ENCODE data around the gene CAPN2.

The CAPN2 gene

DNA sequence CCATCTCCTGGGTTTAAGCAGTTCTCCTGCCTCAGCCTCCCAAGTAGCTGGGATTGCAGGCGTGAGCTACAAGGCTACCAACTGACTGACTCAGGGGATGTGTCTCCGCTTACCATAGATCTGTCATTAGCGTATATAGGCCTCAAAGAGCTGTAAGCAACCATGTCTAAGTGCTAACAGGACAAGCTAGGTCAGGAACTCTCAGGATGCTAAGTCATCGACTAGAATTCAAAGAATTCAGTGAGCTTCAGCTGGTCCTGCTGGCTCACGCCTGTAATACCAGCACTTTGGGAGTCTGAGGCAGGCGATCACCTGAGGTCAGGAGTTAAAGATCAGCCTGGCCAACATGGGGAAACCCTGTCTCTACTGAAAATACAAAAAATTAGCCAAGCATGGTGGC, 29.5 kb downstream of the CAPN2 start:
- ChIA-PET CTCF (interaction anchor here (1.0 to 9.8 kb wide), 6 partner anchors 9 to 46 kb away, joined by 3 to 68 read pairs (median 3); no protein-coding TSS in a partner anchor), POLR2A (no interaction called here)
- DNase-seq (ENCODE audit: extremely low spot score): no peak
- TF ChIP-seq, protein P1, sequence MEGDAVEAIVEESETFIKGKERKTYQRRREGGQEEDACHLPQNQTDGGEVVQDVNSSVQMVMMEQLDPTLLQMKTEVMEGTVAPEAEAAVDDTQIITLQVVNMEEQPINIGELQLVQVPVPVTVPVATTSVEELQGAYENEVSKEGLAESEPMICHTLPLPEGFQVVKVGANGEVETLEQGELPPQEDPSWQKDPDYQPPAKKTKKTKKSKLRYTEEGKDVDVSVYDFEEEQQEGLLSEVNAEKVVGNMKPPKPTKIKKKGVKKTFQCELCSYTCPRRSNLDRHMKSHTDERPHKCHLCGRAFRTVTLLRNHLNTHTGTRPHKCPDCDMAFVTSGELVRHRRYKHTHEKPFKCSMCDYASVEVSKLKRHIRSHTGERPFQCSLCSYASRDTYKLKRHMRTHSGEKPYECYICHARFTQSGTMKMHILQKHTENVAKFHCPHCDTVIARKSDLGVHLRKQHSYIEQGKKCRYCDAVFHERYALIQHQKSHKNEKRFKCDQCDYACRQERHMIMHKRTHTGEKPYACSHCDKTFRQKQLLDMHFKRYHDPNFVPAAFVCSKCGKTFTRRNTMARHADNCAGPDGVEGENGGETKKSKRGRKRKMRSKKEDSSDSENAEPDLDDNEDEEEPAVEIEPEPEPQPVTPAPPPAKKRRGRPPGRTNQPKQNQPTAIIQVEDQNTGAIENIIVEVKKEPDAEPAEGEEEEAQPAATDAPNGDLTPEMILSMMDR (IDR thresholded peaks at IDR 0.05; ENCODE audit: control extremely low read depth, extremely low read depth, low read depth, missing control alignments): no peak

DNA sequence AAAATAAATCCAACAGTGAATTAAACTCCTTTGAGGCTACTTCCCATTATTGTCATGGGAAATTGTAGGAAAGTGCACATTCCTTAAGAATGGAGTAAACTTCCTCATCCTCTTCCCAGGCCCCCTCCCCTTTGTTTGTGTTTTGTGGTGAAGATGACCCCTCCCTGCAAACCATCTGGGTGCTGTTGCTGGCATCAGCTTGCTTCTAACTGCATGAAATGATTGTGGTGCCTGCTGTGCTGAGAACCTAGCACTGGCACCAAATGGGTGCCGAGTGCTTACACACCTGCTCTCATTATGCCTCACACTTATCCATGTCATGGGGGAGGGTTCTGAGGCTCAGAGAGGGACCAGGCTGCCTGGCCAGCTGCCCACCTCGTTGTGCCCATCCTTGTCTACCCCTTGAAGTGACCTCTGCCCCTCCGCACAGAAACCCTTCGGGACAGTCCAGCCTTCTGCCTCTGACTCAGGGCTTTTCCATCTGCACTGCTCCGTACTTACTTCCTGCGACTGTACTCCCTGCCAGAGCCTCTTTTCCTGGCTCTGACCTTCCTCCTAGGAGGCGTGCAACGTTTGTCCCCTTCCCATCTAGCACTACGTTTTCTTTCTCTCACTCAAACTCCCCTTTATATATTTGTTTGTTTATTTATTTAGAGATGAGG, 30.6 kb downstream of the CAPN2 start:
- POLR2A ChIA-PET: no interaction called here
- no peak for DNase-seq (ENCODE audit: extremely low spot score)
- CTCF ChIA-PET: interaction anchor here (1.0 to 4.2 kb wide), 2 partner anchors 15 to 47 kb away, joined by 3 to 16 read pairs; no protein-coding TSS in a partner anchor
- TF ChIP-seq, protein P1 (IDR thresholded peaks at IDR 0.05; ENCODE audit: control extremely low read depth, extremely low read depth, low read depth, missing control alignments): no peak

DNA sequence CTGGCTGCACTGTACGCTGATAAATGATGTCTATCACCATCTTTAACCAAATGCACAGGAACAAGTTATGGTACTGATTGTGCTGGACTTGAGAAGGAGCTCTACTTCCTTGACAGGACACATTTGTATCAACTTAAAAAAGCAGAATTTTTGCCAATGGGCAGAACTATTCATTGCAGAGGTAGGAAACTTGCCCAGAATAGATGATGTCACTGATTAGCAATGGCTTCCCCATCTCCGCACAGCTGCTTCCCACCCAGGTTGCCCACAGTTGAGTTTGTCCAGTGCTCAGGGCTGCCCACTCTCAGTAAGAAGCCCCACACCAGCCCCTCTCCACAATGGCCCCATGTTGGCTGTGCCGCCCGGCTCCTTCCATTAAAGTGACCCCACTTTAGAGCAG, 33.4 kb downstream of the CAPN2 start:
- DNase-seq (ENCODE audit: extremely low spot score): no peak
- CTCF ChIA-PET: interaction anchor here (2.4 to 4.2 kb wide), 3 partner anchors 11 to 50 kb away, joined by 4 to 16 read pairs (median 15); no protein-coding TSS in a partner anchor
- TF ChIP-seq, protein P1 (IDR thresholded peaks at IDR 0.05; ENCODE audit: control extremely low read depth, extremely low read depth, low read depth, missing control alignments): no peak
- POLR2A ChIA-PET: no interaction called here

DNA sequence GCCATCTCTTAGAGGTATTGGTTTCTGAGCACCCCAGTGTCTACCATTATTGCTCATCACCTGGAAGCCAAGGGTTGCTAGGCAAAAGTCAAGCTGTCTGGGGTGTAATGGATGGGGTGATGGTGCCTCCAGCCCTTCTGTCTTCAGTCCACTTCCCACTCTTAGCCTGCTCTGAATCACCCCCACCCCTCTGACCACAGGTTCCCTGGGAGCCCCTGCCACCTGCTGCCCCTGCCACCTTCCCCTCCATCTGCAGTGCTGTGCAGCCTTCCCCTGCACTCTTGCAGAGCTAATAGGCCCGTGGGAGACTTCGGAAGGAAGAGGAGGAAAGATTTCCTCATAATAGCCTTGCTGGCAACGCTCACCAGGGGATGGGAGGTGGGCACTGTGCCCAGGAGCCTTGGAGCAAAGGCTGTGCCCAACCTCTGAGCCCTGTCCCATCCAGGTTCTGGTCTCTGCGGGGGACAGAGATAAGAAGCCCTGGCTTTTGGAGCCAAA, 35.5 kb downstream of the CAPN2 start:
- TF ChIP-seq, protein P1 (IDR thresholded peaks at IDR 0.05; ENCODE audit: control extremely low read depth, extremely low read depth, low read depth, missing control alignments): no peak
- DNase-seq (ENCODE audit: extremely low spot score): no peak
- CTCF ChIA-PET: interaction anchor here (1.1 to 5.8 kb wide), 6 partner anchors 10 to 57 kb away, joined by 3 to 68 read pairs (median 19); partner anchors contain the start of gene CAPN2
- POLR2A ChIA-PET: no interaction called here

DNA sequence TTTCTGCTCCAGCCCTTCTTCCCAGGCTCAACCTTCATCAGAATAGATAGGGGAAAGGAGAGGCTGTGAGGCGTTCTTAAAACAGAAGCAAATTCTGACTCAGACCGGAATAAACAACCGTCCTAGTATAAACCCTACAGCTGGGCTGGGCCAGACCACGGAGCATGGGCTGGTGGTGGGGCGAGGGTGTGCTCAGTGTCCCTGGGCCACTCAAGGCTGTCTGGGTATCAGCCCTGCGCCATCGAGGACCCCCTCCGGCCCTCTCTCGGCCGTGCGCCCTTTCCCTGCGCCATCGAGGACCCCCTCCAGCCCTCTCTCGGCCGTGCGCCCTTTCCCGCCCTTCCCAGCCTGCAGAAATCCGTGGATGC, 36.0 kb downstream of the CAPN2 start:
- no peak for DNase-seq (ENCODE audit: extremely low spot score)
- TF ChIP-seq, protein P1 (IDR thresholded peaks at IDR 0.05; ENCODE audit: control extremely low read depth, extremely low read depth, low read depth, missing control alignments): no peak
- POLR2A ChIA-PET: no interaction called here
- CTCF ChIA-PET: interaction anchor here (1.3 to 5.8 kb wide), 14 partner anchors 11 to 56 kb away, joined by 3 to 68 read pairs (median 12); partner anchors contain the start of gene CAPN2

DNA sequence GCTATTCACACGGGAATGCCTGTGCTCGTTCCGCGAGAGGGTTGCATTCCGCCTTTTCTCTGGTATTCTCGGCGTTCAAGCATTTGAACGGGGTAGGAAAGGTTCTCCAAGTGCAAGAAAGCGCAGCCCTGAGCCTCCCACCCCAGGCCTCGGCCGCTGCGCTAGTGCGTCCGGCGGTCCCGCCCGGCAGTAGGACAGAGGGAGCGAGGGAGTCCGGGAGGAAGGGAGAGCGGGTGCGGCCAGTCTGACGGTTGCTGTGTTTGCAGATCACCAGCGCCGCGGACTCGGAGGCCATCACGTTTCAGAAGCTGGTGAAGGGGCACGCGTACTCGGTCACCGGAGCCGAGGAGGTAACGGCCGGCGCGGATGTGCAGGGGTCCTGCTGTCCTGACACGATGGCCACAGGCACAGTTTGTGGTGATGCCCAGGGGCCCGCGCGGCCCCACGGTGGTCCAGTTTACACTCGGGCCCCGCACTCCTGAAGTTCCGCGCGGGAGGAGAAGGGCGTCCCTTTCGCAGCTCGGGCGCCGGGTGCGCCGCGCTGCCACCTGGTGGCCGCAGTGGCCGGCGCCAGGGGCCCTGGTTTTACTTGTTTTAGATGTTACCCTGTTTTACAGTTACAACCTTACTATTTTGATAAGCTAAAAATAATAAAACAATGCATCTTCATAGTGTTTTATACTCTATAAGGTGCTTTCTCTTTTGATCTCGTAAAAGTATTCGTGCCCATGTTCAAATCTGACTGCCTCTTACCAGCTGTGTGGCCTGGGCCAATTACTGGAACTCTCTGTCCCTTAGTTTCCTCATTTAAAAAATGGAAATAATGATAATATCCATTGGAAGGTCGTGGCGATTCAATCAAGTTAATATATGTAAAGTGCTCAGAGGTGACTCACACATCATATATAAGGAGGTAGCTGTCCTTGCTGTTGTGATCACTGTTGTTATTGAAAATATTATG, 36.7 kb downstream of the CAPN2 start:
- peak; percentile 78 for DNase-seq (ENCODE audit: extremely low spot score)

More for the DNA sequence above, 36.7 kb downstream of the CAPN2 start:
- ChIA-PET POLR2A (no interaction called here), CTCF (interaction anchor here (0.6 to 5.8 kb wide), 40 partner anchors 11 to 584 kb away, joined by 3 to 68 read pairs (median 4); partner anchors contain the start of gene CAPN2)
- TF ChIP-seq, protein P1 (IDR thresholded peaks at IDR 0.05; ENCODE audit: control extremely low read depth, extremely low read depth, low read depth, missing control alignments): peak; percentile 81

Measured in GM10248 (cell line).